A549 (cell line): ENCODE results near the gene ICAM2. TPM values are rescaled to one million over a fixed set of nuclear protein-coding genes. Genes with fewer than 3 reads are reported as not detected.

ENCODE experiments used
- ATAC-seq, 2 experiments: fragments of 200-7000 bp in 1 of 2; fragments of >200 bp in 1 of 2; cut with Nextera tagmentation in 1 of 2; cut with Tn5 transposase in 1 of 2; 3 replicates each; pipeline versions ENCODE4 v1.8.0 to v1.9.1; 2018 to 2020; ENCODE audit warnings: mild to moderate bottlenecking in 1 of 2, moderate library complexity in 1 of 2
- CTCF ChIA-PET: fragments of 300-600 bp; sonication (Branson Sonifier 250); formaldehyde crosslinking; extraction: SDS; loops from one replicate; lab custom pipeline; 2021; ENCODE audit warnings: antibody characterized with exemption, inconsistent platforms; lab: Yijun Ruan, JAX
- POLR2A ChIA-PET: fragments of 350-600 bp; formaldehyde crosslinking; extraction: SDS; loops from one replicate; lab custom pipeline; 2021; ENCODE audit warnings: antibody characterized with exemption, inconsistent platforms; lab: Yijun Ruan, JAX
- DNase-seq, 2 experiments: peaks; one replicate each; pipeline versions ENCODE4 v3.0.0 to v3.0.0-alpha.2; 2011 to 2016; ENCODE audit warnings: low read depth in 1 of 2, low spot score in 1 of 2
- FAIRE-seq: peaks from 2 replicates; lab custom pipeline; 2011; peaks lifted over from hg19 to GRCh38; lab: Jason Lieb, UNC
- H3K27ac ChIP-seq, 2 experiments: fragments of >200 bp; sonication (Bioruptor Twin); formaldehyde crosslinking; 3 replicates each; pipeline ENCODE4 v1.5.1; 2016 to 2017
- H3K4me1 ChIP-seq: fragments of >200 bp; sonication (Bioruptor Twin); formaldehyde crosslinking; 3 replicates; pipeline ENCODE4 v1.6.1; 2016
- H3K4me2 ChIP-seq: fragments of >200 bp; sonication (Bioruptor Twin); formaldehyde crosslinking; 3 replicates; pipeline ENCODE4 v1.6.1; 2016
- H3K4me3 ChIP-seq: fragments of >200 bp; sonication (Bioruptor Twin); formaldehyde crosslinking; 3 replicates; pipeline ENCODE4 v1.5.1; 2016
- H3K9me3 ChIP-seq: fragments of >200 bp; sonication (Bioruptor Twin); formaldehyde crosslinking; 3 replicates; pipeline ENCODE4 v1.6.1; 2016
- ATOH8 ChIP-seq: fragments of 250-450 bp; sonication (Bioruptor Pico); IDR thresholded peaks from 2 replicates; pipeline ENCODE4 v1.5.0; 2020; ENCODE audit warnings: low read depth, mild to moderate bottlenecking, moderate library complexity
- BHLHE40 ChIP-seq: IDR thresholded peaks from 2 replicates; pipeline ENCODE4 v1.6.1; 2012; ENCODE audit warnings: low read depth, low read length, inconsistent platforms
- CEBPB ChIP-seq, 2 experiments: fragments of >200 bp in 1 of 2; sonication (Bioruptor Twin) in 1 of 2; formaldehyde crosslinking in 1 of 2; IDR thresholded peaks; 2 replicates each; pipeline ENCODE4 v1.6.1; 2012 to 2016
- EHMT2 ChIP-seq: fragments of 200-600 bp; sonication (generic); IDR thresholded peaks from 2 replicates; pipeline ENCODE4 v1.6.1; 2016; ENCODE audit warnings: antibody characterized with exemption, low read depth, mild to moderate bottlenecking, moderate library complexity
- FOSL2 ChIP-seq, 2 experiments: fragments of 450-650 bp in 1 of 2; fragments of >200 bp in 1 of 2; sonication (Bioruptor Twin) in 1 of 2; formaldehyde crosslinking; IDR thresholded peaks; 2 replicates each; pipeline versions ENCODE4 v1.5.0 to v1.6.1; 2016 to 2020; ENCODE audit warnings: mild to moderate bottlenecking in 1 of 2, moderate library complexity in 1 of 2
- HDAC2 ChIP-seq: fragments of 200-600 bp; sonication (generic); IDR thresholded peaks from 2 replicates; pipeline ENCODE4 v1.6.1; 2016
- HOXA7 ChIP-seq: fragments of 250-450 bp; sonication (Bioruptor Pico); IDR thresholded peaks from 2 replicates; pipeline ENCODE4 v1.5.0; 2020; ENCODE audit warnings: mild to moderate bottlenecking, moderate library complexity
- JUN ChIP-seq, 2 experiments: fragments of >200 bp; sonication (Bioruptor Twin); formaldehyde crosslinking; IDR thresholded peaks; 2 replicates in 1 of 2; 3 replicates in 1 of 2; pipeline ENCODE4 v1.6.1; 2016 to 2017
- MAFK ChIP-seq: fragments of 450-650 bp; IDR thresholded peaks from 2 replicates; pipeline ENCODE4 v1.6.1; 2014; ENCODE audit not compliant: partially characterized antibody
- MYC ChIP-seq: IDR thresholded peaks from 2 replicates; pipeline ENCODE4 v1.6.1; 2012; ENCODE audit warnings: mild to moderate bottlenecking, inconsistent platforms, low read length, improper control_type of control experiment, borderline replicate concordance
- NFE2L2 ChIP-seq: fragments of 150-350 bp; conservative IDR thresholded peaks from 2 replicates; pipeline ENCODE4 v1.6.1; 2014; ENCODE audit warnings: low read length
- NR3C1 ChIP-seq: fragments of >200 bp; sonication (Bioruptor Twin); formaldehyde crosslinking; IDR thresholded peaks from 3 replicates; pipeline ENCODE4 v1.6.1; 2017
- RFX5 ChIP-seq: fragments of 450-650 bp; IDR thresholded peaks from 2 replicates; pipeline ENCODE4 v1.7.1; 2014; ENCODE audit warnings: antibody characterized with exemption, mild to moderate bottlenecking, moderate library complexity
- SMC3 ChIP-seq: fragments of >200 bp; sonication (Bioruptor Twin); formaldehyde crosslinking; IDR thresholded peaks from 3 replicates; pipeline ENCODE4 v1.6.1; 2018; ENCODE audit warnings: inconsistent platforms
- ZFP36 ChIP-seq: fragments of 450-650 bp; IDR thresholded peaks from 2 replicates; pipeline ENCODE4 v1.6.1; 2014; ENCODE audit warnings: borderline replicate concordance; ENCODE audit not compliant: partially characterized antibody
- WGBS: methylation state at CpG from one replicate; pipeline ENCODE4 v1.1.6; 2017; ENCODE audit errors: missing lambda C conversion rate; 5-methylcytosine and 5-hydroxymethylcytosine counted together
- polyA plus RNA-seq, 4 experiments: library from polyadenylated mRNA; depleted of rRNA in 3 of 4; stranded (reverse); fragments of >200 nt; fragmentation: RNase III in 1 of 4; extraction: RNeasy Plus Mini Kit Qiagen cat#74134 plus additional on column Dnase treatment in 1 of 4; gene quantifications; 2 replicates in 3 of 4; 3 replicates in 1 of 4; pipeline ENCODE4 v1.2.3, GENCODE V29; 2011 to 2017
- TF ChIP-seq, protein P1 (sequence below): fragments of 250-450 bp; sonication (Bioruptor Pico); IDR thresholded peaks from 2 replicates; pipeline ENCODE4 v1.5.0; 2021; ENCODE audit warnings: mild to moderate bottlenecking, moderate library complexity, borderline replicate concordance

ICAM2 gene
- polyA plus RNA-seq, 2 of the 4 experiments (the other 2 are of a cell fraction), result not detected

- Histone ChIP-seq H3K27ac (peak overlapping the region; percentile 23 to 66; a peak in 5 of 6 replicates), H3K4me1 (peaks cover 10% of the 10 kb centered on the region; the same call in 2 of the 3 replicates), H3K4me2 (peak overlapping the region; percentile 95), H3K9me3 (no peaks in the 10 kb centered on the region), H3K4me3 (peak overlapping the region; percentile 43)
- CTCF ChIA-PET, result interaction anchor here (0.6 to 2.1 kb wide), 11 partner anchors 9 to 604 kb away, joined by 3 to 9 read pairs (median 5); partner anchors contain the start of gene GH1
- no peak for FAIRE-seq
- TF ChIP-seq EHMT2 (no peak), ATOH8 (CRISPR knock-in tag) (no peak), RFX5 (no peak), SMC3 (no peak), CEBPB (IDR thresholded peaks at IDR 0.05) (0 out of 4 replicates have a peak, but pooled peaks of 1 of the 2 experiments have one; percentile 12)
- TF ChIP-seq, all 56 proteins: peak for 1
- POLR2A ChIA-PET, result interaction anchor here (0.6 to 1.7 kb wide), 3 partner anchors 55 to 544 kb away, joined by 4 to 9 read pairs (median 6); no protein-coding TSS in a partner anchor
- DNase-seq, result peak; percentile 83 to 90
- 23% methylated on average over 26 of the region's 37 CpGs for WGBS
- peak; percentile 60 to 85 for ATAC-seq
Observed at GRCh38 chr17:63961355-63962212, 58.8 kb downstream of the ICAM2 start.

- no peak for FAIRE-seq
- POLR2A ChIA-PET, result no interaction called here
- no peak overlapping the region for H3K4me2 ChIP-seq
- no peaks in the 10 kb centered on the region for H3K9me3 ChIP-seq
- WGBS, result 86% methylated on average over 7 of the region's 7 CpGs
- CTCF ChIA-PET, result interaction anchor here (0.9 to 2.1 kb wide), 8 partner anchors 8 to 75 kb away, joined by 3 to 9 read pairs (median 6); partner anchors contain the start of gene GH1
- peaks cover 10% of the 10 kb centered on the region; the same call in 2 of the 3 replicates for H3K4me1 ChIP-seq
- H3K27ac ChIP-seq, result no peak overlapping the region
- no peak for DNase-seq
- TF ChIP-seq RFX5 (no peak), BHLHE40 (no peak), HDAC2 (no peak), JUN (IDR thresholded peaks at IDR 0.05) (no peak), NR3C1 (no peak), HOXA7 (CRISPR knock-in tag) (no peak), ZFP36 (no peak), MAFK (no peak)
- TF ChIP-seq, protein P1, sequence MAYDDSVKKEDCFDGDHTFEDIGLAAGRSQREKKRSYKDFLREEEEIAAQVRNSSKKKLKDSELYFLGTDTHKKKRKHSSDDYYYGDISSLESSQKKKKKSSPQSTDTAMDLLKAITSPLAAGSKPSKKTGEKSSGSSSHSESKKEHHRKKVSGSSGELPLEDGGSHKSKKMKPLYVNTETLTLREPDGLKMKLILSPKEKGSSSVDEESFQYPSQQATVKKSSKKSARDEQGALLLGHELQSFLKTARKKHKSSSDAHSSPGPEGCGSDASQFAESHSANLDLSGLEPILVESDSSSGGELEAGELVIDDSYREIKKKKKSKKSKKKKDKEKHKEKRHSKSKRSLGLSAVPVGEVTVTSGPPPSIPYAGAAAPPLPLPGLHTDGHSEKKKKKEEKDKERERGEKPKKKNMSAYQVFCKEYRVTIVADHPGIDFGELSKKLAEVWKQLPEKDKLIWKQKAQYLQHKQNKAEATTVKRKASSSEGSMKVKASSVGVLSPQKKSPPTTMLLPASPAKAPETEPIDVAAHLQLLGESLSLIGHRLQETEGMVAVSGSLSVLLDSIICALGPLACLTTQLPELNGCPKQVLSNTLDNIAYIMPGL (CRISPR knock-in tag), result no peak
- no peak for ATAC-seq
- no peak overlapping the region for H3K4me3 ChIP-seq
Observed at GRCh38 chr17:63960430-63960829, 60.0 kb downstream of the ICAM2 start.

- POLR2A ChIA-PET, result no interaction called here
Observed at GRCh38 chr17:63960006-63960405, 60.4 kb downstream of the ICAM2 start.

More at GRCh38 chr17:63960006-63960405, 60.4 kb downstream of the ICAM2 start:
- Histone ChIP-seq H3K4me3 (no peak overlapping the region), H3K9me3 (no peaks in the 10 kb centered on the region), H3K27ac (no peak overlapping the region), H3K4me2 (no peak overlapping the region), H3K4me1 (peaks cover 10% of the 10 kb centered on the region; the same call in 2 of the 3 replicates)
- DNase-seq (no peak), FAIRE-seq (no peak), ATAC-seq (no peak)
- CTCF ChIA-PET, result interaction anchor here (1.1 to 6.3 kb wide), 7 partner anchors 8 to 173 kb away, joined by 3 to 56 read pairs (median 5); no protein-coding TSS in a partner anchor
- TF ChIP-seq MYC, result no peak
- TF ChIP-seq NFE2L2, result no peak
- TF ChIP-seq FOSL2 (IDR thresholded peaks at IDR 0.05), result no peak
- TF ChIP-seq FOSL2 (CRISPR knock-in tag; IDR thresholded peaks at IDR 0.05), result no peak
- no peak for TF ChIP-seq MAFK
- WGBS, result 80% methylated on average over 9 of the region's 9 CpGs
